CD4-positive, alpha-beta T cell (primary cell): ENCODE measurements around the gene SLC35A5. TPM values are rescaled to one million over a fixed set of nuclear protein-coding genes. Genes with fewer than 3 reads are reported as not detected.
A peak's percentile ranks its signal among the peaks of the same experiment; 100 is the strongest.
"Not testable (repeated sequence)": the region's sequence is repeated elsewhere in the genome, so short reads cannot be mapped to it uniquely, and the experiment has no call there.

Source experiments
- ATAC-seq: fragments of 200-7000 bp; cut with Tn5 transposase; one replicate; pipeline ENCODE4 v1.10.0; 2022; ENCODE audit warnings: mild to moderate bottlenecking; ENCODE audit not compliant: poor library complexity
- CTCF ChIA-PET: fragments of 350-600 bp; sonication (Branson Sonifier 250); formaldehyde crosslinking; loops from one replicate; lab custom pipeline; 2021; ENCODE audit warnings: antibody characterized with exemption, inconsistent platforms; lab: Charles Lee
- POLR2A ChIA-PET: fragments of 350-600 bp; sonication (Branson Sonifier 250); formaldehyde crosslinking; loops from one replicate; lab custom pipeline; 2021; ENCODE audit warnings: antibody characterized with exemption, inconsistent platforms; lab: Charles Lee
- DNase-seq, 14 experiments: peaks; one replicate each; pipeline ENCODE4 v3.0.0-alpha.2; 2013 to 2020; ENCODE audit warnings: mixed read lengths in 2 of 14
- H3K27ac ChIP-seq, 2 donors: one replicate each; pipeline versions ENCODE4 v1.5.1 to v1.7.0; 2013; ENCODE audit warnings: low read length in 2 of 2, low read depth in 1 of 2, mild to moderate bottlenecking in 1 of 2
- H3K27me3 ChIP-seq, 2 experiments: 1 replicate in 1 of 2; 2 replicates in 1 of 2; pipeline versions ENCODE4 v1.6.1 to v1.7.0; 2013; ENCODE audit warnings: low read length in 2 of 2, control low read depth in 1 of 2, mild to moderate bottlenecking in 1 of 2, moderate library complexity in 1 of 2; ENCODE audit not compliant: insufficient read depth in 2 of 2, control insufficient read depth in 1 of 2
- H3K36me3 ChIP-seq: one replicate; pipeline ENCODE4 v1.6.1; 2013; ENCODE audit warnings: low read length, control low read depth; ENCODE audit not compliant: insufficient read depth
- H3K4me1 ChIP-seq: one replicate; pipeline ENCODE4 v1.6.1; 2013; ENCODE audit warnings: low read length, control low read depth; ENCODE audit not compliant: insufficient read depth
- H3K4me3 ChIP-seq: one replicate; pipeline ENCODE4 v1.5.1; 2013; ENCODE audit warnings: mild to moderate bottlenecking, low read length, moderate library complexity
- H3K9me3 ChIP-seq, 2 experiments: 1 replicate in 1 of 2; 2 replicates in 1 of 2; pipeline versions ENCODE4 v1.6.1 to v1.7.0; 2013; ENCODE audit warnings: low read length in 2 of 2, mild to moderate bottlenecking in 2 of 2, control low read depth in 1 of 2, moderate library complexity in 1 of 2; ENCODE audit not compliant: control insufficient read depth in 1 of 2, insufficient read depth in 1 of 2
- H3K27ac Mint-ChIP-seq: one replicate; pipeline ENCODE4 v1.8.0; 2020; ENCODE audit warnings: mixed read lengths
- H3K27me3 Mint-ChIP-seq: one replicate; pipeline ENCODE4 v1.8.0; 2021; ENCODE audit warnings: mixed read lengths
- H3K36me3 Mint-ChIP-seq: one replicate; pipeline ENCODE4 v1.8.0; 2021; ENCODE audit warnings: low read depth, mixed read lengths
- H3K4me1 Mint-ChIP-seq: one replicate; pipeline ENCODE4 v1.8.0; 2021; ENCODE audit warnings: low read depth, mixed read lengths
- H3K4me3 Mint-ChIP-seq: one replicate; pipeline ENCODE4 v1.8.0; 2020; ENCODE audit warnings: mild to moderate bottlenecking, mixed read lengths
- H3K9me3 Mint-ChIP-seq: one replicate; pipeline ENCODE4 v1.8.0; 2020; ENCODE audit warnings: mixed read lengths
- CTCF ChIP-seq: fragments of 200-600 bp; IDR thresholded peaks from one replicate; pipeline ENCODE4 v1.8.0; 2022; ENCODE audit warnings: antibody characterized with exemption, mild to moderate bottlenecking
- intact Hi-C, 2 experiments: fragments of 100-400 bp; cut with DNase I in 1 of 2; cut with micrococcal nuclease in 1 of 2; formaldehyde crosslinking; loops; one replicate each; pipeline versions ENCODE4 v1.15.1 to v1.9.0; 2023 to 2025; cut with DNase I, micrococcal nuclease
- total RNA-seq, 174 experiments: library from RNA in 2 of 174; stranded (reverse) in 2 of 174; gene quantifications; one replicate each; pipeline ENCODE4 v1.2.3 and lab custom pipeline; 2021 to 2026

Gene SLC35A5
- total RNA-seq, 2 experiments from 2014 or later: 4.6 to 7.3 TPM

GRCh38 chr3:112561484-112561733, 436 bp upstream of the SLC35A5 start:
- peak; percentile 44 for ATAC-seq
- Histone ChIP-seq H3K4me1 (peaks cover 17% of the 10 kb centered on the region), H3K4me3 (peak overlapping the region; percentile 85), H3K9me3 (no peaks in the 10 kb centered on the region), H3K27ac (peak overlapping the region; percentile 94 to 98), H3K27me3 (no peaks in the 10 kb centered on the region), H3K36me3 (peaks cover 7% of the 10 kb centered on the region)
- TF ChIP-seq CTCF: no peak
- Mint-ChIP-seq H3K27ac (peak overlapping the region; percentile 100), H3K36me3 (peaks cover 54% of the 10 kb centered on the region), H3K9me3 (no peaks in the 10 kb centered on the region), H3K4me1 (peaks cover 73% of the 10 kb centered on the region), H3K27me3 (no peaks in the 10 kb centered on the region), H3K4me3 (peak overlapping the region; percentile 100)
- intact Hi-C loops: loop anchor here (5.0 to 10.0 kb wide), 6 partner anchors 413 to 1496 kb away; partner anchors contain the start of genes SPICE1 (in 2 of the 2), ATP6V1A (in 1 of the 2), CCDC191 (in 1 of the 2) and CD200R1 (in 1 of the 2)
- ChIA-PET CTCF (interaction anchor here (1.2 to 1.3 kb wide), 2 partner anchors 10 to 418 kb away, joined by 3 to 5 read pairs; no protein-coding TSS in a partner anchor), POLR2A (interaction anchor here (0.6 to 2.5 kb wide), 18 partner anchors 9 to 1135 kb away, joined by 3 to 14 read pairs (median 5); partner anchors contain the start of genes ABHD10, BTLA, CD200 and GCSAM)
- peak in 3 of 14 experiments; percentile 68 to 91 (median 76) for DNase-seq

- H3K27ac ChIP-seq, H3K4me3 ChIP-seq, H3K27me3 ChIP-seq, H3K9me3 Mint-ChIP-seq, POLR2A ChIA-PET, CTCF ChIA-PET, DNase-seq, ATAC-seq, H3K9me3 ChIP-seq, H3K27me3 Mint-ChIP-seq: not testable (repeated sequence)
- Histone ChIP-seq H3K4me1 (peaks cover 11% of the 10 kb centered on the region), H3K36me3 (peaks cover 19% of the 10 kb centered on the region)
- H3K36me3 Mint-ChIP-seq: peaks cover 68% of the 10 kb centered on the region
- H3K27ac Mint-ChIP-seq: peak overlapping the region; percentile 54
- peak overlapping the region; percentile 71 for H3K4me3 Mint-ChIP-seq
- intact Hi-C loops: loop anchor here (5.0 to 10.0 kb wide), 6 partner anchors 410 to 1493 kb away; partner anchors contain the start of genes SPICE1 (in 2 of the 2), ATP6V1A (in 1 of the 2), CCDC191 (in 1 of the 2) and CD200R1 (in 1 of the 2)
- peaks cover 72% of the 10 kb centered on the region for H3K4me1 Mint-ChIP-seq
Measured at GRCh38 chr3:112564247-112564939, 2.5 kb downstream of the SLC35A5 start.

- Mint-ChIP-seq H3K9me3 (no peaks in the 10 kb centered on the region), H3K4me1 (peaks cover 67% of the 10 kb centered on the region), H3K27me3 (no peaks in the 10 kb centered on the region), H3K36me3 (peaks cover 73% of the 10 kb centered on the region), H3K27ac (no peak overlapping the region), H3K4me3 (no peak overlapping the region)
- ChIA-PET POLR2A (no interaction called here), CTCF (no interaction called here)
- ATAC-seq (no peak), DNase-seq (no peak)
- no peak overlapping the region for H3K27ac ChIP-seq
- H3K4me3 ChIP-seq: no peak overlapping the region
- TF ChIP-seq CTCF: no peak
- no peaks in the 10 kb centered on the region for H3K9me3 ChIP-seq
- no peaks in the 10 kb centered on the region for H3K27me3 ChIP-seq
- peaks cover 7% of the 10 kb centered on the region for H3K4me1 ChIP-seq
- intact Hi-C loops: loop anchor here (5.0 to 10.0 kb wide), 7 partner anchors 410 to 1493 kb away; partner anchors contain the start of genes SPICE1 (in 2 of the 2), ATP6V1A (in 1 of the 2), CCDC191 (in 1 of the 2) and CD200R1 (in 1 of the 2)
- peaks cover 22% of the 10 kb centered on the region for H3K36me3 ChIP-seq
Measured at GRCh38 chr3:112564940-112565305, 3.1 kb downstream of the SLC35A5 start.
